ENCODE results near the gene INTS6L.

Gene INTS6L

DNA sequence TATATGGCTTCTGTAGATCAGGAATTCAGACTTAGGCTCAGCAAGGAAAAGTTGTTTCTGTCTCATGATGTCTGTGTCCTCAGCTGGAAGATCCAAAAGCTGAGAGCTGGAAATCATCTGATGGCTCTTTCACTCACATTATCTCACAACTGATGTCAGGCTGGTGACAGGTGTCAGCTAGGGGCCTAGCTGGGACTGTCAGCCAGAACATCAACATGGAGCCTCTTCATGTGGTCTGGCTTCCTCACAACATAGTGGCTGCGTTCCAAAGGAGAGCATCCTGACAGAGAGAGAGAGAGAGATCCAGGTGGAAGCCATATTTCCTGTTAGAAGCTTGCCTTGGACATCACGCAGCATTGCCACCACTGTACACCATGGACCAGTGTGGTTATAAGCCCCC is 10.6 kb upstream of the INTS6L start:
- Histone ChIP-seq H3K4me3 (ENCODE audit: low read length) (no peak overlapping the region), H3K9me3 (ENCODE audit: low read length) (no peaks in the 10 kb centered on the region), H3K36me3 (ENCODE audit: insufficient read depth, low read length) (no peaks in the 10 kb centered on the region), H3K27me3 (ENCODE audit: insufficient read depth, low read length) (peaks cover 5% of the 10 kb centered on the region), H3K4me1 (ENCODE audit: insufficient read depth, low read length) (no peaks in the 10 kb centered on the region), H2AFZ (ENCODE audit: low read depth, low read length) (no peak overlapping the region)

DNA sequence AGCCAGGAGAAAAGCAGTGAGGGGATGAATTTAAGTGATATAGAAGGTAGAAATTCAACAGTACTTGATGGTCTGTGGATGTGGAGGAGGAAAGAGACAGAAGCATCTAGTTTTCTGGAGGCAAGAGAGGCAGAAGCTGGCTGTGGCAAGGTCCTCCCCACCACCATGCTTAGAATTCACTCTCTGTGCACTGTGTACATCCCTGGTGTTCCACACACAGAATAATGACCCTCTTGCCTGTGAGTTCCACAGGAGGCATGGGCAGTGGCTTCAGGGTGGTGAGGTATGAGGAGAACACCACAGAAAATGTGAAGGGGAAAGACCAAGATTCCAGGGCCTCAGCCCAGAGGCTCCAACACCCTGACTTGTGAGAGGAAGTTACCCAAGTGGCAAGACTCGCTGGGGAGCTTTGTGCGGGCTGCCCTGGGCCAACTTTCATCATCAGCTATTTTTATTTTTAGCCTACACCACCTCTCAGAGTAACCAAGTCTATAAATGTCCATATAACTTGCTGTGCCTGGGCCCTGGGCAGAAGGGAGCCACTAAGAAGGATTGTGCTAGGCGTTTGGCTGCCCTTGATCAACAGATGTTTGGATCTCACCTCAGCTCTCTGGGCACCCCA is 7.8 kb upstream of the INTS6L start:
- H2AFZ ChIP-seq (ENCODE audit: low read depth, low read length) = no peak overlapping the region
- no peaks in the 10 kb centered on the region for H3K36me3 ChIP-seq (ENCODE audit: insufficient read depth, low read length)
- no peaks in the 10 kb centered on the region for H3K9me3 ChIP-seq (ENCODE audit: low read length)
- no peaks in the 10 kb centered on the region for H3K4me1 ChIP-seq (ENCODE audit: insufficient read depth, low read length)
- no peak overlapping the region for H3K4me3 ChIP-seq (ENCODE audit: low read length)
- H3K27me3 ChIP-seq (ENCODE audit: insufficient read depth, low read length) = peaks cover 5% of the 10 kb centered on the region

- H3K4me1 ChIP-seq (ENCODE audit: insufficient read depth, low read length) = no peaks in the 10 kb centered on the region
- H3K9me3 ChIP-seq (ENCODE audit: low read length) = no peaks in the 10 kb centered on the region
- no peaks in the 10 kb centered on the region for H3K36me3 ChIP-seq (ENCODE audit: insufficient read depth, low read length)
- H2AFZ ChIP-seq (ENCODE audit: low read depth, low read length) = no peak overlapping the region
- no peak overlapping the region for H3K4me3 ChIP-seq (ENCODE audit: low read length)
- H3K27me3 ChIP-seq (ENCODE audit: insufficient read depth, low read length) = peaks cover 5% of the 10 kb centered on the region
These were observed 7.3 kb upstream of the INTS6L start for GRCh38 chrX:135513130-135513515.

- Histone ChIP-seq H3K4me3 (ENCODE audit: low read length) (no peak overlapping the region), H3K36me3 (ENCODE audit: insufficient read depth, low read length) (no peaks in the 10 kb centered on the region), H2AFZ (ENCODE audit: low read depth, low read length) (no peak overlapping the region), H3K4me1 (ENCODE audit: insufficient read depth, low read length) (no peaks in the 10 kb centered on the region), H3K27me3 (ENCODE audit: insufficient read depth, low read length) (peaks cover 5% of the 10 kb centered on the region), H3K9me3 (ENCODE audit: low read length) (no peaks in the 10 kb centered on the region)
These were observed 4.1 kb upstream of the INTS6L start for GRCh38 chrX:135516376-135516775.

DNA sequence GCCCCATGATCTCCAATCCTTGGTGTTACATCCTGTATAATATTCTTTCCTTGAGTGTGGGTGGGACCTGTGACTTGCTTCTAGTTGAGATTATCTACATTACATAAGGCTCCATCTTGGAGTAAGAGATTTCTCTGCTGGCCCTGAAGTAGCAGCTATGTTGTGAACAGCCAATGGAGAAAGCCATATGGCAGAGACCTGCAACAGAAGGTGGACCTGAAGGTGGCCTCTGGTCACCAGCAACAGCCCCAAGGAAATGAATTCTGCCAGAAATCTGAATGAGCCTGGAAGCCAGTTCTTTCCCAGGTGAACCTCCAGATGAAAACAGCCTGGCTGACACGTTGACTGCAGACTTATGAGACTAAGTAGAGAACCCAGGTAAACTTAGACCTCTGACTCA is 2.3 kb upstream of the INTS6L start:
- Histone ChIP-seq H3K4me1 (ENCODE audit: insufficient read depth, low read length) (peaks cover 4% of the 10 kb centered on the region), H3K27me3 (ENCODE audit: insufficient read depth, low read length) (peaks cover 2% of the 10 kb centered on the region), H3K4me3 (ENCODE audit: low read length) (no peak overlapping the region), H3K9me3 (ENCODE audit: low read length) (no peaks in the 10 kb centered on the region), H3K36me3 (ENCODE audit: insufficient read depth, low read length) (no peaks in the 10 kb centered on the region), H2AFZ (ENCODE audit: low read depth, low read length) (no peak overlapping the region)

- Histone ChIP-seq H3K4me3 (ENCODE audit: low read length) (peak overlapping the region; percentile 75), H3K27me3 (ENCODE audit: insufficient read depth, low read length) (no peaks in the 10 kb centered on the region), H3K9me3 (ENCODE audit: low read length) (no peaks in the 10 kb centered on the region), H3K36me3 (ENCODE audit: insufficient read depth, low read length) (no peaks in the 10 kb centered on the region), H2AFZ (ENCODE audit: low read depth, low read length) (peak overlapping the region; percentile 35), H3K4me1 (ENCODE audit: insufficient read depth, low read length) (peaks cover 4% of the 10 kb centered on the region)
These were observed 373 bp upstream of the INTS6L start for GRCh38 chrX:135520022-135520552.

DNA sequence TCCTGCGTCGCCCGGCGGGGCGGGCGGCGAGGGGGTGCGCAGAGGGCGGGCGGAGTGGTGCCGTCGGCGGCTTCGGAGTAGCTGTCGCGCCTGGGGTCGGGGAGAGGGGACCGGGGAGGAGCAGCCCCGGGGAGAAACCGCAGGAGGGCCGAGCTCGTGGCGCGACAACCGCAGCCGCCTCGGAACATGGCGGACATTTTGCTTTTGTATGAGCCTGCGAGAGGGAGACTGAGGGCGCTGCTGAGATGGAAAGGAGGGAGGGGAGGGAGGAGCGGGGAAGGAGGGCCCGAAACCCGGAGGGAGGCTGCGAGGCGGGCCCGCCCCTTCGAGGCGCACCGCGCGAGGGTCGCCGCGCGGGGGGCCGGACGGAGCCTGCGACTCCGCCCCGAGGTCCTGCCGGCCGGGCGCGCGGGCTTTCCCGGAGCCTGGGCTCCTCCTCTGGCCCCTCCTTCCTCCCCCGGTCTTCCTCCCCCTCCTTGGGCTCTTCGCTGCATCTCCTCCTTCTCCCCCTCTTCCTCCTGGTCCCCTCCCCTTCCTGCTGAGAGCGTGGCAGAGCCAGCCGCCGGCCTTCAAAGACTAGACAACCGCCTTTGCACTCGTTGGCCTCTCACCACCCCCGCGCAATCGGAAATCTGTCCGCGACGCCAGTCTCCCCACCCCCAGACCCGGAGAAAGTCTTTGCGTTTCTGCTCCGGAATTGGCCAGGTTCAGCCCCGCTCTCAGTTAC is 1.1 kb downstream of the INTS6L start:
- H3K4me1 ChIP-seq (ENCODE audit: insufficient read depth, low read length) = peaks cover 4% of the 10 kb centered on the region
- H2AFZ ChIP-seq (ENCODE audit: low read depth, low read length) = peak overlapping the region; percentile 1
- H3K27me3 ChIP-seq (ENCODE audit: insufficient read depth, low read length) = no peaks in the 10 kb centered on the region
- no peaks in the 10 kb centered on the region for H3K36me3 ChIP-seq (ENCODE audit: insufficient read depth, low read length)
- H3K9me3 ChIP-seq (ENCODE audit: low read length) = no peaks in the 10 kb centered on the region
- H3K4me3 ChIP-seq (ENCODE audit: low read length) = peak overlapping the region; percentile 75

- peaks cover 4% of the 10 kb centered on the region for H3K4me1 ChIP-seq (ENCODE audit: insufficient read depth, low read length)
- H3K27me3 ChIP-seq (ENCODE audit: insufficient read depth, low read length) = no peaks in the 10 kb centered on the region
- peak overlapping the region; percentile 75 for H3K4me3 ChIP-seq (ENCODE audit: low read length)
- H2AFZ ChIP-seq (ENCODE audit: low read depth, low read length) = peak overlapping the region; percentile 1
- no peaks in the 10 kb centered on the region for H3K9me3 ChIP-seq (ENCODE audit: low read length)
- H3K36me3 ChIP-seq (ENCODE audit: insufficient read depth, low read length) = no peaks in the 10 kb centered on the region
These were observed 1.7 kb downstream of the INTS6L start for GRCh38 chrX:135522132-135522530.

- no peaks in the 10 kb centered on the region for H3K27me3 ChIP-seq (ENCODE audit: insufficient read depth, low read length)
- no peaks in the 10 kb centered on the region for H3K36me3 ChIP-seq (ENCODE audit: insufficient read depth, low read length)
- H3K4me3 ChIP-seq (ENCODE audit: low read length) = peak overlapping the region; percentile 75
- H2AFZ ChIP-seq (ENCODE audit: low read depth, low read length) = no peak overlapping the region
- peaks cover 4% of the 10 kb centered on the region for H3K4me1 ChIP-seq (ENCODE audit: insufficient read depth, low read length)
- H3K9me3 ChIP-seq (ENCODE audit: low read length) = no peaks in the 10 kb centered on the region
These were observed 2.6 kb downstream of the INTS6L start for GRCh38 chrX:135522878-135523693.

GRCh38 chrX:135528254-135528653 is 7.8 kb downstream of the INTS6L start:
- no peak overlapping the region for H2AFZ ChIP-seq (ENCODE audit: low read depth, low read length)
- H3K4me1 ChIP-seq (ENCODE audit: insufficient read depth, low read length) = no peaks in the 10 kb centered on the region
- no peaks in the 10 kb centered on the region for H3K27me3 ChIP-seq (ENCODE audit: insufficient read depth, low read length)
- no peak overlapping the region for H3K4me3 ChIP-seq (ENCODE audit: low read length)
- H3K36me3 ChIP-seq (ENCODE audit: insufficient read depth, low read length) = no peaks in the 10 kb centered on the region
- no peaks in the 10 kb centered on the region for H3K9me3 ChIP-seq (ENCODE audit: low read length)

- Histone ChIP-seq H3K9me3 (ENCODE audit: low read length) (no peaks in the 10 kb centered on the region), H3K4me1 (ENCODE audit: insufficient read depth, low read length) (no peaks in the 10 kb centered on the region), H3K36me3 (ENCODE audit: insufficient read depth, low read length) (no peaks in the 10 kb centered on the region), H2AFZ (ENCODE audit: low read depth, low read length) (no peak overlapping the region), H3K4me3 (ENCODE audit: low read length) (no peak overlapping the region), H3K27me3 (ENCODE audit: insufficient read depth, low read length) (no peaks in the 10 kb centered on the region)
These were observed 8.3 kb downstream of the INTS6L start for GRCh38 chrX:135528756-135529155.

GRCh38 chrX:135530097-135530496 is 9.6 kb downstream of the INTS6L start:
- Histone ChIP-seq H2AFZ (ENCODE audit: low read depth, low read length) (no peak overlapping the region), H3K4me1 (ENCODE audit: insufficient read depth, low read length) (no peaks in the 10 kb centered on the region), H3K9me3 (ENCODE audit: low read length) (no peaks in the 10 kb centered on the region), H3K27me3 (ENCODE audit: insufficient read depth, low read length) (no peaks in the 10 kb centered on the region), H3K36me3 (ENCODE audit: insufficient read depth, low read length) (no peaks in the 10 kb centered on the region), H3K4me3 (ENCODE audit: low read length) (no peak overlapping the region)

- Histone ChIP-seq H3K4me1 (ENCODE audit: insufficient read depth, low read length) (no peaks in the 10 kb centered on the region), H3K36me3 (ENCODE audit: insufficient read depth, low read length) (no peaks in the 10 kb centered on the region), H2AFZ (ENCODE audit: low read depth, low read length) (no peak overlapping the region), H3K9me3 (ENCODE audit: low read length) (no peaks in the 10 kb centered on the region), H3K4me3 (ENCODE audit: low read length) (no peak overlapping the region), H3K27me3 (ENCODE audit: insufficient read depth, low read length) (no peaks in the 10 kb centered on the region)
These were observed 11.4 kb downstream of the INTS6L start for GRCh38 chrX:135531813-135532212.

All from neuron (in vitro differentiated cells).